Measurements from ENCODE around the gene BIVM.
A peak's percentile ranks its signal among the peaks of the same experiment; 100 is the strongest.

BIVM gene

DNA sequence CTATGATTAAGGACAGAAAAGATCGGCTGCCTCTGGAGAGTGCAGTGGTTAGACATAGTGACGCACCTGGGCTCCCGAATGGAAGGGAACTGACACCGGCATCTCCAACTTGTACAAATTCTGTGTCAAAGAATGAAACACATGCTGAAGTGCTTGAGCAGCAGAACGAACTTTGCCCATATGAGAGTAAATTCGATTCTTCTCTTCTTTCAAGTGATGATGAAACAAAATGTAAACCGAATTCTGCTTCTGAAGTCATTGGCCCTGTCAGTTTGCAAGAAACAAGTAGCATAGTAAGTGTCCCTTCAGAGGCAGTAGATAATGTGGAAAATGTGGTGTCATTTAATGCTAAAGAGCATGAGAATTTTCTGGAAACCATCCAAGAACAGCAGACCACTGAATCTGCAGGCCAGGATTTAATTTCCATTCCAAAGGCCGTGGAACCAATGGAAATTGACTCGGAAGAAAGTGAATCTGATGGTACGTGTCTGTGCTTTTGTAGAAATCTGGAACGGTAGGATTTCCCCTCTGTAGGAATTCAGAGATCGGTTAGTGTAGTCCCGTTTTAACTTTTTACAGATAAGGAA is 63.8 kb downstream of the BIVM start:
- no peak for TF ChIP-seq CTCF (IDR thresholded peaks at IDR 0.05; ENCODE audit: low read depth, low read length, missing control alignments)
- no peak for DNase-seq
- Histone ChIP-seq H3K27me3 (replicated peaks) (no peaks in the 10 kb centered on the region), H3K27ac (no peak overlapping the region), H3K36me3 (replicated peaks) (peaks cover 71% of the 10 kb centered on the region), H3K4me3 (ENCODE audit: low read depth, low read length) (no peak overlapping the region)
- in situ Hi-C loops (cut with HindIII; ENCODE audit: low pct_ligation_motif_present, low sequenced_read_pairs), result loop anchor here (25.0 kb wide), 1 partner anchor 275 kb away; the partner anchor contains the start of gene TPP2

GRCh38 chr13:102863590-102863989 is 64.7 kb downstream of the BIVM start:
- no peak for TF ChIP-seq CTCF (IDR thresholded peaks at IDR 0.05; ENCODE audit: low read depth, low read length, missing control alignments)
- Histone ChIP-seq H3K36me3 (replicated peaks) (peaks cover 74% of the 10 kb centered on the region), H3K27me3 (replicated peaks) (no peaks in the 10 kb centered on the region), H3K4me3 (ENCODE audit: low read depth, low read length) (no peak overlapping the region), H3K27ac (no peak overlapping the region)
- in situ Hi-C loops (cut with HindIII; ENCODE audit: low pct_ligation_motif_present, low sequenced_read_pairs), result loop anchor here (25.0 kb wide), 1 partner anchor 276 kb away; the partner anchor contains the start of gene TPP2
- no peak for DNase-seq

DNA sequence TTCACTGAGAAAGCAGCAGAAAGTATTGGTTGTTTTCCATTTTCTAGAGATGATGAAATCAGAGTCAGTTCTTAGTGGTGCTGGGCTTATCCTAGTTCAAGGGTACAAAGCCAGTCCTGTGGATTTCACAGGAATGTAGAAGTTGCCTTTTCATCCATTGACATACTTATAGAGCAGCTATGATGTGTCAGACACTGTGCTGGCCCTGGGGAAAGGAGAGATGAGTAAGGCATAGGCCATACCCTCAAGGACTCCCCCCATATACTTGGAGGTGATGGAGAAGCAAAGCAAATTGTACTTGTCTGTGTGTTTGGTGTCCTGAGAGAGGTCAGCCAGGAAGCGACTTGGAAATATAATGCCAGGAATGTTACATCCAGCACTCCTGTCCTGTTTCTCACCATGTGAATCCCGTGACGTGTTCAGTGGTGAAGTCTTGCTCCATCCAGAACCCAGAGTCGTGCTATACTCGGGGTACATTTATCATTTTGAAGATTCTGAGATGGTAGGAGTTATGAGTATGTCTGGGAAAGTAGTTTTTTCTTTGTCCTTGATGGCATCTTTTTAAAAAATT is 69.5 kb downstream of the BIVM start:
- no peak for TF ChIP-seq CTCF (IDR thresholded peaks at IDR 0.05; ENCODE audit: low read depth, low read length, missing control alignments)
- H3K27me3 ChIP-seq (replicated peaks), result no peaks in the 10 kb centered on the region
- H3K36me3 ChIP-seq (replicated peaks), result peaks cover 46% of the 10 kb centered on the region
- H3K27ac ChIP-seq, result no peak overlapping the region
- in situ Hi-C loops (cut with HindIII; ENCODE audit: low pct_ligation_motif_present, low sequenced_read_pairs), result loop anchor here (25.0 kb wide), 1 partner anchor 281 kb away; the partner anchor contains the start of gene TPP2
- no peak overlapping the region for H3K4me3 ChIP-seq (ENCODE audit: low read depth, low read length)
- DNase-seq, result no peak

DNA sequence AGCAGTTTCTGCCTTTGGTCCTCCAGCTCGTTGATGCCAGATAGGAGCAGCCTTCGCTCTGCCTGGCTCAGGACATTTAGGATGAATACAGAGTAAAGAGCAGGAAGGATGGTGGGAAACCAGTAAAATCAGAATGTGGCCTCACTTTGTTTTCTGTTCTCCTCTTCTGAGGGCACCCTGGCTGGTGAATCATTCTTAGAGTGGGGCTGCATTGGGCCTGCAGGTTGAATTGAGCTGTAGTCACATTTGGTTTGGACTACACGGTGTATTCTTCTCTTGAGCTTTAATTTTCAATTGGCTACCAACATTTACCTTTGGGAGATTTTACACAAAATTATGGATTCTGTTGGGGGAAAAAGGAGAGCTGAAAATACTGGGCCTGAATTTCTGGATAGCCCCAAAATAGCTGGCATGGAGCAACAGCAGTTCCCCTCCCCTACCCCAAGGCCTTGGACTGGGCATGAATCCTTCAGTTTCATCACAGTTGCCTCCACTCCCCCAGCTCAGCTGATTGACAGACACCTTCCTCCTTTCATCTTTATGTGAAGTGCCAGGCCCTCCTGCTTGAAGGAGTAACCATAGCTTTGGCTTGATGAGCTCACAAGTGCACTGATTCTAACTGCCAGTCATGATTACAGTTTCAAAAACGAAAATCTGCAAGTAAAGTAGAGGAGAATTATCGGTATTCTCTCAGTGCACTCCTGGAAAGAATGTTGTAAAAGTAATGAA is 71.2 kb downstream of the BIVM start:
- Histone ChIP-seq H3K4me3 (ENCODE audit: low read depth, low read length) (no peak overlapping the region), H3K27me3 (replicated peaks) (no peaks in the 10 kb centered on the region), H3K36me3 (replicated peaks) (peaks cover 35% of the 10 kb centered on the region), H3K27ac (no peak overlapping the region)
- no peak for DNase-seq
- no peak for TF ChIP-seq CTCF (IDR thresholded peaks at IDR 0.05; ENCODE audit: low read depth, low read length, missing control alignments)
- in situ Hi-C loops (cut with HindIII; ENCODE audit: low pct_ligation_motif_present, low sequenced_read_pairs), result loop anchor here (25.0 kb wide), 1 partner anchor 283 kb away; the partner anchor contains the start of gene TPP2

DNA sequence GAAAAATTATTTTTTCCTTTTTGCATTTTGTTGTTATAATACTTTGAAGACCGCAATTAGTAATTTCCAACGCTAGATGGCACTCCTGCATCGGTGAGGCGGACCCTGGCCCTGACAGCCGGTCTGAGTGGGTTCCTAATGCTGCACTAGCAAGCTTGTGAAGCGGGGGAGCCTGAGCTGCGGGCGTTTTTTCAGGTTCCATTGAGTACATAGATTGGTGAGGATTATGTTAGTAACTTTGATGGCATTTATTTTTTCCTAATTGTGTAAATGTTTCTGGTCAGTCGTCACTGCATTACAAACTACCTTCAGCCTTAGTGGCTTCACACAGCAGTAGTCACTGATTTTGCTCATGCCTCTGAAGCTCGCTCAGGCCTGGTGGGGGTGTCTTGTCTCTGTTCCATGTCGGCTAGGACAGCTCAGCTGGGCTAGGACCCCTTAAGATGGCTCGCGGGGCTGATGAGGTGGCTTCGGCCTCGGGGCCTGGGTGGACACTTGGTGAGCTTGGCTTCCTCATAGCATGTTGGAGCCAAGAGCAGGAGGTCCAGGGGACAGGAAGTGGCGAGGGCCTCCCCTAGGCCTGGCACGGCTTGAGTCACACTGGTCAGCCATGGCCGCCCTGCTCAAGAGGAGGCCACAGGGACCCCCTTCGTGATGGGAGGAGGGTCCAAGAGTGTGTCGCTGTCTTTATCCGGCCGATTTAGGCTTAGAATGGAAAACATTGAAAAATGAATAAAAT is 71.9 kb downstream of the BIVM start:
- Histone ChIP-seq H3K27me3 (replicated peaks) (no peaks in the 10 kb centered on the region), H3K4me3 (ENCODE audit: low read depth, low read length) (no peak overlapping the region), H3K27ac (no peak overlapping the region), H3K36me3 (replicated peaks) (peaks cover 33% of the 10 kb centered on the region)
- DNase-seq, result peak; percentile 64
- peak; percentile 80 for TF ChIP-seq CTCF (IDR thresholded peaks at IDR 0.05; ENCODE audit: low read depth, low read length, missing control alignments)
- in situ Hi-C loops (cut with HindIII; ENCODE audit: low pct_ligation_motif_present, low sequenced_read_pairs), result loop anchor here (25.0 kb wide), 1 partner anchor 284 kb away; the partner anchor contains the start of gene TPP2
